Measurements from ENCODE around the gene CAPS2. TPM values are rescaled to one million over a fixed set of nuclear protein-coding genes. Genes with fewer than 3 reads are reported as not detected.

The CAPS2 gene
- total RNA-seq, 1 donor, result 7.8 TPM

GRCh38 chr12:75337905-75338304 is 7.8 kb upstream of the CAPS2 start:
- no peak for DNase-seq (ENCODE audit: low read depth)
- TF ChIP-seq, protein P1, sequence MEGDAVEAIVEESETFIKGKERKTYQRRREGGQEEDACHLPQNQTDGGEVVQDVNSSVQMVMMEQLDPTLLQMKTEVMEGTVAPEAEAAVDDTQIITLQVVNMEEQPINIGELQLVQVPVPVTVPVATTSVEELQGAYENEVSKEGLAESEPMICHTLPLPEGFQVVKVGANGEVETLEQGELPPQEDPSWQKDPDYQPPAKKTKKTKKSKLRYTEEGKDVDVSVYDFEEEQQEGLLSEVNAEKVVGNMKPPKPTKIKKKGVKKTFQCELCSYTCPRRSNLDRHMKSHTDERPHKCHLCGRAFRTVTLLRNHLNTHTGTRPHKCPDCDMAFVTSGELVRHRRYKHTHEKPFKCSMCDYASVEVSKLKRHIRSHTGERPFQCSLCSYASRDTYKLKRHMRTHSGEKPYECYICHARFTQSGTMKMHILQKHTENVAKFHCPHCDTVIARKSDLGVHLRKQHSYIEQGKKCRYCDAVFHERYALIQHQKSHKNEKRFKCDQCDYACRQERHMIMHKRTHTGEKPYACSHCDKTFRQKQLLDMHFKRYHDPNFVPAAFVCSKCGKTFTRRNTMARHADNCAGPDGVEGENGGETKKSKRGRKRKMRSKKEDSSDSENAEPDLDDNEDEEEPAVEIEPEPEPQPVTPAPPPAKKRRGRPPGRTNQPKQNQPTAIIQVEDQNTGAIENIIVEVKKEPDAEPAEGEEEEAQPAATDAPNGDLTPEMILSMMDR (IDR thresholded peaks at IDR 0.05; ENCODE audit: insufficient read depth, low read depth, low read length), result no peak
- no peak overlapping the region for H3K4me3 ChIP-seq (ENCODE audit: low read depth, low read length)

GRCh38 chr12:75334384-75335030 is 4.4 kb upstream of the CAPS2 start, which contains the start of gene GLIPR1L1:
Gene GLIPR1L1, plus strand, starts transcription at chr12:75334670. Its CDS starts 59 bp downstream, at chr12:75334729.
- peak; percentile 84 for DNase-seq (ENCODE audit: low read depth)
- peak within 1 kb of the TSS; percentile 59 for H3K4me3 ChIP-seq (ENCODE audit: low read depth, low read length)
- TF ChIP-seq, protein P1 (IDR thresholded peaks at IDR 0.05; ENCODE audit: insufficient read depth, low read depth, low read length), result peak; percentile 86

DNA sequence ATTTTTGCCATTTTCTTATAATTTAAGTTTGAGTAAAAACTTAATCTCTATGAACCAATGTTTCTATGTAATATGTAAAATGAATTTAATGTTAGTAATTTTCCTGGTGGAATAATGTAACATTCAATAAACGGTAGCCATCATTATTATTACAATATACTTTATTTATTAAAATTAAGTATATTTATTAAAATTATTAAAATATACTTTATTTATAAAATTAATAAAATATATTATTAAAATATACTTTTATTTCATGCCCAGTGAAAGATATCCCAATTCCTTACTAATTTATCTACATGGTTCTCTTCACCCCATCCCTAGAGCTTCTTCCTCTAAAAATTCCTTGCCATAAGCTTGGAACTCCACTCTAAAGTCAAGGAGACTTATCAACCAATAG is 2.5 kb downstream of the CAPS2 start:
- TF ChIP-seq, protein P1 (IDR thresholded peaks at IDR 0.05; ENCODE audit: insufficient read depth, low read depth, low read length), result no peak
- no peak overlapping the region for H3K4me3 ChIP-seq (ENCODE audit: low read depth, low read length)
- DNase-seq (ENCODE audit: low read depth), result no peak

DNA sequence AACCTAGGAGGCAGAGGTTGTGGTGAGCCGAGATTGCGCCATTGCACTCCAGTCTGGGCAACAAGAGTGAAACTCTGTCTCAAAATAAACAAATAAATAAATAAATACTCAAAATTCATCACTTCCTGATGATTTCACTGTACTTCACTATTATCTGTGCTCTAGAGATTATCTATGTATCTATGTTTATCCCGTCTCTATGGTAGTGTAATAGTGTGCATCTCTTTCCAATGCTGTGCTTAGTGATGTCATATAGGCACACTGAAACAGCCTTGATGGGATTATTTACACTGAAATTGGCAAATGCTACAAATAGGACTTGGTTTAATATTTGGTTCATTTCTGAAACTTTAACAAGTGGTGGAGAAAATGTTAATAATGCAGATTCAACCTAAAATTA is 6.5 kb downstream of the CAPS2 start:
- H3K4me3 ChIP-seq (ENCODE audit: low read depth, low read length), result no peak overlapping the region
- DNase-seq (ENCODE audit: low read depth), result no peak
- TF ChIP-seq, protein P1 (IDR thresholded peaks at IDR 0.05; ENCODE audit: insufficient read depth, low read depth, low read length), result no peak

DNA sequence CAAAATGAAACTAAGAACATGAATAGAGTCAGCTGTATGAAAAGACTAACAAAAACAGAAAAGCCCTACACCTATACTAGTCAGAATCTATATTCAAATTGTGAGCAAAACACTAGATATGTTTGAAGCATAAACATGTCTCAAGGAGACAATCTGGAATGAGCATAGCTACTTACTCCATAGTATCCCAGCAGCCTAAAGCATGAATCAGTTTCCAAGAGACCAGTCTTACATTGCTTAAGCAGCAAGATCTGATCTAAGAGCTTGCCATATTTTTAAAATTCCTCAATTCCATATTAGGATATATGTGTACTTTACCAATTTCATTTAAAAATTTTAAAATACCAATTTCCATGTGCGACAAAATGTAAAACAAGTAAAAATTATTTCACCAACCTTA is 7.7 kb downstream of the CAPS2 start:
- peak; percentile 33 for DNase-seq (ENCODE audit: low read depth)
- no peak overlapping the region for H3K4me3 ChIP-seq (ENCODE audit: low read depth, low read length)
- TF ChIP-seq, protein P1 (IDR thresholded peaks at IDR 0.05; ENCODE audit: insufficient read depth, low read depth, low read length), result no peak

DNA sequence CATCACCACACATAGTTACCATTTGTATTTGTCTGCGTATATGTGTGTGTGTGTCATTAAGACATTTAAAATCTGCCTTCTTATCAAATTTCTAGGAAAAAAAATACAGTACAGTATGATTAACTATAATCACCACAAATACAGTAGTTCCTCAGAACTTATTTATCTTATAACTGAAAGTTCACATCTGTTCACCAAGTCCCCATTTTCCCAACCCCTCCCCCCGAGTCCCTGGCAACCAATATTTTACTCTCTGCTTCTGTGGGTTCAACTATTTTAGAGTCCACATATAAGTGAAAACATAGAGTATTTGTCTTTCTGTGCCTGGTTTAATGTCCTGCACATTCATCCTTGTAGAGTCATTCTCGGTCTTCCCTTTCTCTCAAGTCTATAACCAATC is 12.3 kb downstream of the CAPS2 start:
- TF ChIP-seq, protein P1 (IDR thresholded peaks at IDR 0.05; ENCODE audit: insufficient read depth, low read depth, low read length), result no peak
- no peak for DNase-seq (ENCODE audit: low read depth)
- H3K4me3 ChIP-seq (ENCODE audit: low read depth, low read length), result no peak overlapping the region

GRCh38 chr12:75315518-75315917 is 14.6 kb downstream of the CAPS2 start:
- H3K4me3 ChIP-seq (ENCODE audit: low read depth, low read length), result no peak overlapping the region
- TF ChIP-seq, protein P1 (IDR thresholded peaks at IDR 0.05; ENCODE audit: insufficient read depth, low read depth, low read length), result no peak
- DNase-seq (ENCODE audit: low read depth), result peak; percentile 12

Data from fibroblast of villous mesenchyme (primary cell).